GM12801 (cell line): Measurements from ENCODE around the gene SCYL1.

Experiments
- TF ChIP-seq, protein P1 (sequence below): IDR thresholded peaks from one replicate; pipeline ENCODE4 v1.5.1; 2011; ENCODE audit warnings: control low read depth; ENCODE audit not compliant: insufficient read length; ENCODE audit errors: extremely low read depth

The SCYL1 gene

DNA sequence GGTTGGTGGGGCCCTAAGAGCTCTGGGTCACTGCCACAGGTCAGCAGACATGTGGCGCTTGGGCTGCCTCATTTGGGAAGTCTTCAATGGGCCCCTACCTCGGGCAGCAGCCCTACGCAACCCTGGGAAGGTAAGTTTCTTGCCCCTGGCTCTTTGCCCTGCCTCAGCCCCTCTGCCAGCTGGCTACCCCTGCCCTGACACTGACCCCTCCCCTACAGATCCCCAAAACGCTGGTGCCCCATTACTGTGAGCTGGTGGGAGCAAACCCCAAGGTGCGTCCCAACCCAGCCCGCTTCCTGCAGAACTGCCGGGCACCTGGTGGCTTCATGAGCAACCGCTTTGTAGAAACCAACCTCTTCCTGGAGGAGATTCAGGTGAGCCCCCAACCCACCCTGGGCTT, 1.9 kb downstream of the SCYL1 start:
- TF ChIP-seq, protein P1, sequence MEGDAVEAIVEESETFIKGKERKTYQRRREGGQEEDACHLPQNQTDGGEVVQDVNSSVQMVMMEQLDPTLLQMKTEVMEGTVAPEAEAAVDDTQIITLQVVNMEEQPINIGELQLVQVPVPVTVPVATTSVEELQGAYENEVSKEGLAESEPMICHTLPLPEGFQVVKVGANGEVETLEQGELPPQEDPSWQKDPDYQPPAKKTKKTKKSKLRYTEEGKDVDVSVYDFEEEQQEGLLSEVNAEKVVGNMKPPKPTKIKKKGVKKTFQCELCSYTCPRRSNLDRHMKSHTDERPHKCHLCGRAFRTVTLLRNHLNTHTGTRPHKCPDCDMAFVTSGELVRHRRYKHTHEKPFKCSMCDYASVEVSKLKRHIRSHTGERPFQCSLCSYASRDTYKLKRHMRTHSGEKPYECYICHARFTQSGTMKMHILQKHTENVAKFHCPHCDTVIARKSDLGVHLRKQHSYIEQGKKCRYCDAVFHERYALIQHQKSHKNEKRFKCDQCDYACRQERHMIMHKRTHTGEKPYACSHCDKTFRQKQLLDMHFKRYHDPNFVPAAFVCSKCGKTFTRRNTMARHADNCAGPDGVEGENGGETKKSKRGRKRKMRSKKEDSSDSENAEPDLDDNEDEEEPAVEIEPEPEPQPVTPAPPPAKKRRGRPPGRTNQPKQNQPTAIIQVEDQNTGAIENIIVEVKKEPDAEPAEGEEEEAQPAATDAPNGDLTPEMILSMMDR: no peak

DNA sequence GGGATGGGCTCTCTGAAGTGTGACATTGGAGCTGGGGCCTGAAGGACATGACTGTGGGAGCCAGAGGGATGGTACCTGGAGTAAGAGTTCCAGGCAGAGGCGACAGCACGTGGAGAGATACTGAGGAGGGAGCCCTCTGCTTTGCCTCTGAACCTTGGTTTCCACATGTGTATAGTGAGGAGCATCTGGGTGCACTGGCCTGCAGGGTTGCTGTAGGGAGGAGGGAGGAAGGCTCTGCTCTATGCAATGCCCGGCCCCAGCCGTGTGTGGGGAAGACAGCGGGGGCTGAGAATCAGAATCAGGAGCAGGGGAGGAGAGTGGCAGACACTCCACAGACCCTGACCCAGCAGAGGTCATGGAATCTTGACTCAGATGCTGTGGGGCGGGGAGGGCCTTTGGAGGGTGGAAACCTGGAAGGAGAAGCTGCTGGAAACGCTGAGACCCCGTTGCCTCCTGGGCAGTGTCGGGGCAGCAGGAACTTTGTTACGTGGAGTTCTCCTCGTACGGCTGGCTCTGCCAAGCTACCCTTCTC, 4.0 kb downstream of the SCYL1 start:
- TF ChIP-seq, protein P1: no peak

- TF ChIP-seq, protein P1: no peak
Observed at GRCh38 chr11:65529475-65530156, 4.7 kb downstream of the SCYL1 start.

GRCh38 chr11:65530157-65530496, 5.2 kb downstream of the SCYL1 start:
- TF ChIP-seq, protein P1: no peak

DNA sequence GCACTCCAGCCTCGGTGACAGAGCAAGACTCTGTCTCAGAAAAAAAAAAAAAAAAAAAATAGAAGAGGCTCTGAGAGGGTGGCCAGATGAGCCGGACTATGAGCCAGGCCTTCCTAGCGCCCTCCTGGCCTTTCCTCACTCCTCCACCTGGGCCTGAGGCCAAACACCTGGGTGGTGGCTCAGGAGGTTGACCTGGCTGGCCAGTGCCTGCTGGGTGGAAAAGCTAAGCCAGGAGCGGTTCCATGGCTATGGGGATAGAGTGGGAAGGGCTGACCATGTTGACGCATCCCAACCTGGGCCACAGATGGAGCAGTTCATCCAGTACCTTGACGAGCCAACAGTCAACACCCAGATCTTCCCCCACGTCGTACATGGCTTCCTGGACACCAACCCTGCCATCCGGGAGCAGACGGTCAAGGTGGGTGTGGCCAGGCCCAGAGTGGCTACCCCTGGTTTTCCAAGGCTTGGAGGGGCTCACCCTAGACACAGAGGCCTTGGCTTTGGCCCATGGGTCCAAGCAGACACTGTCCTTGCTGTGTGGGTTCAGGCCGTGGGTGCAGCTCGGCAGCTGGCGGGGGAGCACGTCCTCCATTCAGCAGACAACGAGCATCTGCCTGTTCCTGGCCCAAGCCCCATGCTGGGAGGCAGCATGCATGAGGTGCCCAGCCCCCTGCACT, 7.6 kb downstream of the SCYL1 start:
- TF ChIP-seq, protein P1: no peak

DNA sequence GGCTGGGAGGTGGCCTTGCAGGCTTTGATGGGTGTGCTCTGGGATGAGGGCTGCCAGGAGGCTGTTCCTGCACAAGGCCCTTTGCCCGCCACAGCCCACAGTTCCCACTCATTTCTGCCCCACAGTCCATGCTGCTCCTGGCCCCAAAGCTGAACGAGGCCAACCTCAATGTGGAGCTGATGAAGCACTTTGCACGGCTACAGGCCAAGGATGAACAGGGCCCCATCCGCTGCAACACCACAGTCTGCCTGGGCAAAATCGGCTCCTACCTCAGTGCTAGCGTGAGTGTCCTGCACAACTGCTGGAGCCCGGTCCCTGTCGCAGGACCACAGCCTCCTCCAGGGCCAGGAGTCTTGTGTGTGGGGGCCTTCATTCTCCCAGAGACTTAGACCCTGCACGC, 10.2 kb downstream of the SCYL1 start:
- TF ChIP-seq, protein P1: no peak

DNA sequence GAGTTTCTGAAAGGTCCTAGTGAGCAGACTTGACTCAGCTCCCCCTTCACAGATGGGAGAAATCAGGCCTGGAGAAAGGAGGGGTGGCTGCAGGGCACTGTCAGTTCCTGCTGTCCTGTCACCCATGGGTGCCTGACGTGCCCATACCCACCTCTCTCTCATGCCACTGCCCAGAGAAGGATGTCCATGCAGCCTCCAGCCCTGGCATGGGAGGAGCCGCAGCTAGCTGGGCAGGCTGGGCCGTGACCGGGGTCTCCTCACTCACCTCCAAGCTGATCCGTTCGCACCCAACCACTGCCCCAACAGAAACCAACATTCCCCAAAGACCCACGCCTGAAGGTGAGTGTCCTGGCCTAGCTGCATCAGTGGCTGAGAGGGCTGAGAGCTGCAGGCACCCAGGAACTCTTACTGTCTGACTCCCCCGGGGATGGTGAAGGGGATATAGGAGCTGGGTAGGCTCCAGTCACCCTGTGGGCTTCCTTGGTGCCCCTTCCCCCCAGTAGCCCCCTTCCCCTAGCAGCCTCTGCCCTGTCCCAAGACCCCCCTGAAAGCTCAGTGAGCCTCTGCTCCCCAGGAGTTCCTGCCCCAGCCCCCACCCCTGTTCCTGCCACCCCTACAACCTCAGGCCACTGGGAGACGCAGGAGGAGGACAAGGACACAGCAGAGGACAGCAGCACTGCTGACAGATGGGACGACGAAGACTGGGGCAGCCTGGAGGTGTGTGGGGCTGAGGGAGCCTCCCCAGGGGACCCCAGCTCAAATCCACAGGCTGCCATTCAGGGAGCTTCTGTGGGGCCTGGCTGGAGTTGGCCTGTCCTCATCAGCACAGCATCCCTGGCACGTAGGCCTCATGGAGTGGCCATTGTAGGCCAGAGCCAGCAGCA, 11.8 kb downstream of the SCYL1 start:
- TF ChIP-seq, protein P1: no peak
